ENCODE measurements around the gene NRSN2.

NRSN2 gene

GRCh38 chr20:346640-347316 is at the start of gene NRSN2:
Gene NRSN2 (plus strand): TSS chr20:347111. CDS start chr20:349644, 2,533 bp downstream.
- peak; percentile 80 for DNase-seq (ENCODE audit: low spot score)
- FAIRE-seq, result no peak

DNA sequence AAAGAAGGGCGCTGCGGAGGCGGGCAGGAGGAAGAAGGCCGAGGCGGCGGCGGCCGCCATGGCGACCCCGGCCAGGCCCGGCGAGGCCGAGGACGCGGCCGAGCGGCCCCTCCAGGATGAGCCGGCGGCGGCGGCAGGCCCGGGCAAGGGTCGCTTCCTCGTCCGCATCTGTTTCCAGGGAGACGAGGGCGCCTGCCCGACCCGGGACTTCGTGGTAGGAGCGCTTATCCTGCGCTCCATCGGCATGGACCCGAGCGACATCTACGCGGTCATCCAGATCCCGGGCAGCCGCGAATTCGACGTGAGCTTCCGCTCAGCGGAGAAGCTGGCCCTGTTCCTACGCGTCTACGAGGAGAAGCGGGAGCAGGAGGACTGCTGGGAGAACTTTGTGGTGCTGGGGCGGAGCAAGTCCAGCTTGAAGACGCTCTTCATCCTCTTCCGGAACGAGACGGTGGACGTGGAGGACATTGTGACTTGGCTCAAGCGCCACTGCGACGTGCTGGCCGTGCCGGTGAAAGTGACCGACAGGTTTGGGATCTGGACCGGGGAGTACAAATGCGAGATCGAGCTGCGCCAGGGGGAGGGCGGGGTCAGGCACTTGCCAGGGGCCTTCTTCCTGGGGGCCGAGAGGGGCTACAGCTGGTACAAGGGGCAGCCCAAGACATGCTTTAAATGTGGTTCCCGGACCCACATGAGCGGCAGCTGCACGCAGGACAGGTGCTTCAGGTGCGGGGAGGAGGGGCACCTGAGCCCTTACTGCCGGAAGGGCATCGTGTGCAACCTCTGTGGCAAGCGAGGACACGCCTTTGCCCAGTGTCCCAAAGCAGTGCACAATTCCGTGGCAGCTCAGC is 48.8 kb upstream of the NRSN2 start:
- DNase-seq (ENCODE audit: low spot score) (peak; percentile 47), FAIRE-seq (no peak)

DNA sequence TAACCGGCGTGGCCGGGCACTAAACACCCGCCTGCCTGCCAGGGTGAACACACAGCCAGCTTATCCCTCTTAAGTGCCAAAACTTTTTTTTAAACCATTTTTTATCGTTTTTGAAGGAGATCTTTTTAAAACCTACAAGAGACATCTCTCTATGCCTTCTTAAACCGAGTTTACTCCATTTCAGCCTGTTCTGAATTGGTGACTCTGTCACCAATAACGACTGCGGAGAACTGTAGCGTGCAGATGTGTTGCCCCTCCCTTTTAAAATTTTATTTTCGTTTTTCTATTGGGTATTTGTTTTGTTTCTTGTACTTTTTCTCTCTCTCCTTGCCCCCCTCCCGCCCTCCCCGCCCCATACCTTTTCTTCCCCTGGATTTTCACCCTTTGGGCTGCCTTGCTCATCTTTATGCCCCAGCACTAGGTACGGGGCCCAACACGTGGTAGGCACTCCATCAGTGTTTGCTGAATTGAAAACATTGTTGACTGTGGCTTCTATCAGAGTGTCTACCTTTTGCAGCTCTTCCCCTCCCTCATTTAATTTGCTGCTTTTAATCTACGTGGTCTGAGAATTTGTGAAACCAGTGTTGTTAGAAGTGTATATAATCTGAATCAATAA is 48.0 kb upstream of the NRSN2 start:
- FAIRE-seq, result no peak
- DNase-seq (ENCODE audit: low spot score), result no peak

DNA sequence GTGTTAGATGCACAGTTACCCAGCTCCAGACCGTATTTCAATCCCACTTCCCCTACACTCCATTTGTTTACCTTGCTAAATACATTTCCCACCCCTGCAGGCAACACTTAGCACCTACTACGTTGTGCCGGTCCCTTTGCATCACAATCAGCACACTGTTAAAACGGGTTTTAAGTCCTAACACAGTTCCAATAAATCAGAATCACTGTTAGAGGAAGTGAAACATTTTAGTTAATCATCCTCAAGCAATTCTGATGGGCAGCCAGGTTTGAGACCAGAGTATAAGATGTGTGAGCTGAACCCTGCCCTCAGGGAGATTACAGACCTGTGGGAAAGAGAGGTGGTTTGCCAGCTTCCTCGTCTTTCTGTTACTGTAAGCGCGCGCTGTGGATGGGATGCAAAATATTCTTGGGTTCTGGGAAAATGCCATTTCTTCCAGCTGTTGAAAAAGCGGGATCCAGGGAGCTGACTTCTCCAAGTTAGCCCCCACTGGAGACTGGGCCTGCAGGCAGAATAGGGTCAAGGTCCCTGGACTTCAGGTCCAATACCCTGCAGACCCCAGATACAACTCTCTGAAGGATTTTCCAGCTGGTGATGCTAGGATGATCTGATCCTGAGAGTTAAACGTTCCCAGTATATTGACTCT is 46.4 kb upstream of the NRSN2 start:
- FAIRE-seq, result no peak
- DNase-seq (ENCODE audit: low spot score), result no peak

- no peak for DNase-seq (ENCODE audit: low spot score)
- no peak for FAIRE-seq
These were observed 44.7 kb upstream of the NRSN2 start for GRCh38 chr20:301886-302848.

GRCh38 chr20:305745-306144 is 41.2 kb upstream of the NRSN2 start:
- FAIRE-seq (no peak), DNase-seq (ENCODE audit: low spot score) (no peak)

GRCh38 chr20:308427-309038 is 38.4 kb upstream of the NRSN2 start:
- FAIRE-seq, result no peak
- DNase-seq (ENCODE audit: low spot score), result no peak

DNA sequence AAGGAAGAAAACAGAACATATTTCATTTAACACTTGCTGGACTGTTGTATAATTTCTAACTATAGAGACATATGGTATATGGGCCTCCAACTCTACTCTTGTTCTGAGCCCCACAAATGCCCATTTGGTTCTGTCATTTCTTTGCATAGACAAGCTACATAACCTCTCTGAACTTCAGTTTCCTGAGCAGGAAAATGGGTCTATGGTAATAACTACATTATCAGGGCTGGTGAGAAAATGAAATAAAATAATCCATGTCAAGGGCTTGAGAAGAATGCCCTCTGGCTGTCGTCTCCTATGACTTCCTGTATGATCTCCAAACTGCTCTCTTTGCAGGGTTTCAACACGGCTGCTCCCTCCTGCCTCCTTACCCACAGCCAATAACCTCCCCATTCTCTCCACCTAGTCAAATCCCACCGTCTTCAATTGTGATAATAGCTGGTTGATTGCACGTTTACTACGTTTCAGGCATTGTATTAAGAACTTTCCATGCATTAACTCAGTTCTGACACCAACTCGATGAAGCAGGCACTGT is 37.5 kb upstream of the NRSN2 start:
- DNase-seq (ENCODE audit: low spot score), result no peak
- FAIRE-seq, result no peak

DNA sequence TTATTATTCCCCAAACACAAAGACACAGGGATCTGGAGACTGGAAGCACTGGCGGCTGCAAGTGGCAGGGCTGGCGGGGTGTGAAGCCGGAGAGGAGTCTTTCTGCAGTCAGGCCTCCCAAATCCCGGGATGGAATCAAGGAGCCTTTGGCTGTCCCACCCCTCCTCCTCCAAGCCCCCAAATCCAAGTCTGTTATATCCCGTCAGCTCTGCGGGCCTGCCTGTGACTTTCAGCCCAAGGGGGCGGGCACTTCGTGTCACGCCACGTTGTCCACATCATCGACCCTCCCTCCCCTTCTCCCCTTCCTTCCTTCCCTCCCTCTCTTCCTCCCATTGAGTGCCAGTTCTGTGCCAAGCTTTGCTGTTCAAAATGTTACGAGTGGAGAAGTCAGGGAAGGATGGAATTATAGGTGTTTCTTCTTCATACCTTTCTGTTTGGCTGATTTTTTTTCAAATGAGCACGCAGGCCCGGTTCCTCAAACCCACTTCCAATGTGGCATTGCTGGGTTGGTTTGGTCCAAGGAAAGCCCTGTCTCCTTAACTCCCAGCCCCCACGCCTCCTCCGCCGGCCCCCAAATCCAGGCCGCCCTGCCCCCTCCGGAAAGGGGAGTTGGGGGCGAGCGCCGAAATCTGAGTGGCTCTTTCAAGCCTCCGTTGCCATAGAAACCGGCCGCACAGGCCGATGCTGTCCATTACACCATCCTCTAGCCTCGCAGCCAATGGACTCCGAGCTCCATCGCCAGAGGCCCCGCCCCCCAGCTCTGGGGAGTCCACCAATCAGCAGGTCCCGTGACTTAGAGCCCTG is 36.9 kb upstream of the NRSN2 start:
- DNase-seq (ENCODE audit: low spot score), result peak; percentile 64
- no peak for FAIRE-seq

GRCh38 chr20:310645-311044 is 36.3 kb upstream of the NRSN2 start:
- no peak for FAIRE-seq
- no peak for DNase-seq (ENCODE audit: low spot score)

DNA sequence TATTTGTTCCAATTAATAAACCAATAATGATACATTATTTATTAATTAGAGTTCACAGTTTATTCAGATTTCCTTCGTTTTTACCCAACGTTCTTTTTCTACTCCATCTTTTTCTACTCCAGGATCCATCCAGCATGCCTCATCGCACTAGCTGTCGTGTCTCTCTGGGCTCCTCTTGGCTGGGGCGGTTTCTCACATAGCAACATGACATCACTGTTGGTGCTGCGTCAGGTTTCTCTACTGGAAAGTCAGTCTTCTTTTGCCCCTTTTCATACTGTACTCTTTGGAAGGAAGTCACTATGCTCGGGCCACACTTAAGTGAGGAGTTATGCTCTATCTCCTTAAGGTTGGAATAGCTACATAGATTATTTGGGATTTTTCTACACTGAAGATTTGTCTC is 35.3 kb upstream of the NRSN2 start:
- no peak for DNase-seq (ENCODE audit: low spot score)
- FAIRE-seq, result no peak

- DNase-seq (ENCODE audit: low spot score), result no peak
- no peak for FAIRE-seq
These were observed 34.8 kb upstream of the NRSN2 start for GRCh38 chr20:312067-312466.

- FAIRE-seq (no peak), DNase-seq (ENCODE audit: low spot score) (no peak)
These were observed 34.0 kb upstream of the NRSN2 start for GRCh38 chr20:312866-313265.

GRCh38 chr20:313402-313801 is 33.5 kb upstream of the NRSN2 start:
- no peak for DNase-seq (ENCODE audit: low spot score)
- no peak for FAIRE-seq

DNA sequence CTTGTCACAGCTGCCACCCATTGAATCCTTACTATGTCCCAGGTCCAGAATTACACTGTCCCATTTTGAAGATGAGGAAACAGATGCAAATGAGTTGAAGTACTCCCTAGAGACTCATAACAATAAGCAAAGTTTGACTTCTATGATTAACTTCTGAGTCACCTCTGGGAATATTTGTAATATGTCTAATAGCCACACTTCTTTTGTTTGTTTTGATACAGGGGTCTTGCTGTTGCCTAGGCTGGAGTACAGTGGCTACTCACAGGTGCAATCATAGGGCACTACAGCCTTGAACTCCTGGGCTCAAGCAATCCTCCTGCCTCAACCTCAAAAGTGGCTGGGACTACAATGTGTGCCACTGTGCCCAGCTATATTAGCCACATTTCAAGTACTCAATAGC is 33.0 kb upstream of the NRSN2 start:
- FAIRE-seq (no peak), DNase-seq (ENCODE audit: low spot score) (no peak)

DNA sequence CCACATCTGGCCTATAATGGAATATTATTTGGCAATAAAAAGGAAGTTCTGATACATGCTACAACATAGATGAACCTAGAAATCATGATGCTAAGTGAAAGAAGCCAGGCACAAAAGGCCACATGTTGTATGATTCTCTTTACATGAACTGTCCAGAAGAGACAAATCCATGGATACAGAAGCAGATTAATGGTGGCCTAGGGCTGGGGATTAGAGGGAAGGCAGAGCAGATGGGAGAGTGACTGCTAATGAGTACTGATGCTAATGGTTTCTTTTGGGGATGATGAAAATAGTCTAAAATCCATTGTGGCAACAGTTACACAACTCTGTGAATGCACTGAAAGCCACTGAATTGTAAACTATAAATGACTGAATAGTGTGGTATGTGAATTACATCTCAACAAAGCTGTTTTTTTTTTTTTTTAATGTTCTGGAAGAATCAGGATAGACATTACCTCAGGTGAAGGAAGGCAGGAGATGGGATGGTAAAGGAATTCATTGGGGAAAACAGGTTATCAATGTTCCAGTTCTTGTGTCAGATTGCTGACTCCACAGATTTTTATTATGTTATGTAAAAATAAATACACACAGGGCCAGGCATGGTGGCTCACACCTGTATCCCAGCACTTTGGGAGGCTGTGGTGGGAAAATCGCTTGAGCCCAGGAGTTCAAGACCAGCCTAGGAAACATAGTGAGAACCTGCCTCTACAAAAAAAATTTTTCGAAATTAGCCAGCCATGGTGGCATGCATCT is 30.4 kb upstream of the NRSN2 start:
- DNase-seq (ENCODE audit: low spot score) (no peak), FAIRE-seq (no peak)

DNA sequence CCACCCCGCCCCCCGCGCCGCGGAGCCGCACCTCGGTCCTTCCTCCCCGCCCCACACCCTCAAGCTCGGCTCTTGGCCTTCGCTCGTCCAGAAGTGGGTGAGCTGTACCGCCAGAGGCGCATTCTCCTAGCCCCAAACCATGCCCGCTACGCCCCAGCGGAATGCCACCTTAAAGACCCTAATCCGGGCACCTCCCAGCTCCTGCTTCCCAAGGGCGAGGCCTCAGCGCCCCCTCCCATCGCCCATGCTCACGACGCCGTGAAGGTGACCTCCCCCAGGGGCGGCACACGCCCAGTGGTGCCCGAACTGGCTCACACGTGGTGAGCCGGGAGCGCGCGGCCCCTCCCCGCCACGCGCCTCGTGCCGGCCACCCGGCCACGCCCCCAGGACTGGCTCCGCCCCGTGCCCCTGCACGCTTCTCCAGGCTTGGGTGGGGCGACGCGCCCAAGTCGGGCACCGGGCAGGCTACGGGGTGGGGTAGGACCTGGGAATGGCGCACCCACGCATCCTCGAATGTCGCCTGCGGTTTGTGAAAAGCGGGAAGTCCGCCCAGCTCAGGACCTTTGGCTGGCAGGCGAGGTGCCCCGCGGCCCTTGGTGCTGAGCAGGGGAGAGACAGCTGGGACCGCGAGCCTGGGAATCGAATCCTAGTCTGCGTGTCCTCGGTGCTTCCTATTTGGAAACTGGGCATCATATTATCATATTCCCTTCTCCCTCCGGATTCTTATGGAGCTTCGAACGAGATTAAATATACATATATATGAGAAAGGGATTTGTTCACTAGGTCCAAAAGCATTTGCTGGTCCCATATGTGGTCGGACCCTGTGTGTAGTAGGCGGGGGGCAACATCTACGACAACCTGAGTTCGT is 22.5 kb upstream of the NRSN2 start:
- FAIRE-seq (peak; percentile 98), DNase-seq (ENCODE audit: low spot score) (peak; percentile 90)

Data from urothelium cell line (cell line).